Renal cortical epithelial cell (primary cell): ENCODE results near the gene VPS26A. TPM values are rescaled to one million over a fixed set of nuclear protein-coding genes. Genes with fewer than 3 reads are reported as not detected.
A peak's percentile ranks its signal among the peaks of the same experiment; 100 is the strongest.

Experiments used
- DNase-seq: peaks from one replicate; pipeline ENCODE4 v3.0.0-alpha.2; 2011; ENCODE audit warnings: low read depth
- total RNA-seq: library from RNA; depleted of rRNA; stranded (reverse); fragments of >200 nt; gene quantifications from 2 replicates; pipeline ENCODE4 v1.2.3, GENCODE V29; 2014

The VPS26A gene
- total RNA-seq, 1 donor from 2014 or later, result 79.3 TPM

- DNase-seq, result no peak
These were observed 55.2 kb downstream of the VPS26A start for GRCh38 chr10:69179089-69179742.

- DNase-seq, result peak; percentile 97
These were observed 56.0 kb downstream of the VPS26A start, which contains the start of gene SUPV3L1 for GRCh38 chr10:69179743-69180524. Gene SUPV3L1 (plus strand): TSS chr10:69180234. CDS start chr10:69180292, 58 bp downstream.

GRCh38 chr10:69180525-69181204 lies 56.7 kb downstream of the VPS26A start:
- DNase-seq, result peak; percentile 18

GRCh38 chr10:69181433-69181832 lies 57.5 kb downstream of the VPS26A start:
- DNase-seq, result no peak

- DNase-seq, result no peak
These were observed 58.0 kb downstream of the VPS26A start for GRCh38 chr10:69182005-69182404.

GRCh38 chr10:69186524-69186923 lies 62.5 kb downstream of the VPS26A start:
- no peak for DNase-seq

- DNase-seq, result no peak
These were observed 77.1 kb downstream of the VPS26A start for GRCh38 chr10:69201045-69201444.

GRCh38 chr10:69202332-69202731 lies 78.4 kb downstream of the VPS26A start:
- DNase-seq, result no peak

- no peak for DNase-seq
These were observed 84.8 kb downstream of the VPS26A start for GRCh38 chr10:69208761-69209160.

- no peak for DNase-seq
These were observed 86.0 kb downstream of the VPS26A start for GRCh38 chr10:69209787-69210484.

GRCh38 chr10:69211104-69211503 lies 87.1 kb downstream of the VPS26A start:
- no peak for DNase-seq

GRCh38 chr10:69211524-69211923 lies 87.5 kb downstream of the VPS26A start:
- DNase-seq, result no peak

- DNase-seq, result no peak
These were observed 89.8 kb downstream of the VPS26A start for GRCh38 chr10:69213591-69214311.

- no peak for DNase-seq
These were observed 90.7 kb downstream of the VPS26A start for GRCh38 chr10:69214666-69215131.

- DNase-seq, result peak; percentile 41
These were observed 91.6 kb downstream of the VPS26A start for GRCh38 chr10:69215405-69216171.

GRCh38 chr10:69216577-69217118 lies 92.7 kb downstream of the VPS26A start:
- DNase-seq, result no peak

- DNase-seq, result peak; percentile 99
These were observed 93.3 kb downstream of the VPS26A start for GRCh38 chr10:69217119-69217754.

GRCh38 chr10:69218831-69219230 lies 94.9 kb downstream of the VPS26A start:
- DNase-seq, result no peak

- peak; percentile 93 for DNase-seq
These were observed 96.1 kb downstream of the VPS26A start, which contains the start of gene HKDC1 for GRCh38 chr10:69220041-69220451. Gene HKDC1 (plus strand): TSS chr10:69220332. CDS start chr10:69220436, 104 bp downstream.
